GM18873 (cell line): ENCODE measurements around the gene ACOT7.
"Not testable (repeated sequence)": the region's sequence is repeated elsewhere in the genome, so short reads cannot be mapped to it uniquely, and the experiment has no call there.

ENCODE experiments used
- ATAC-seq: cut with Tn5 transposase; IDR thresholded peaks from one replicate; pipeline ENCODE4 v1.9.1; 2021; ENCODE audit warnings: mild to moderate bottlenecking, moderate library complexity, moderate number of reproducible peaks; ENCODE audit not compliant: unreplicated experiment, low FRiP score

The ACOT7 gene

GRCh38 chr1:6401673-6402072, 8.1 kb upstream of the ACOT7 start:
- no peak for ATAC-seq

GRCh38 chr1:6399294-6399693, 5.7 kb upstream of the ACOT7 start:
- ATAC-seq, result no peak

- ATAC-seq, result no peak
Observed at GRCh38 chr1:6397844-6398441, 4.4 kb upstream of the ACOT7 start.

- no peak for ATAC-seq
Observed at GRCh38 chr1:6396998-6397397, 3.4 kb upstream of the ACOT7 start.

GRCh38 chr1:6395781-6396244, 2.2 kb upstream of the ACOT7 start:
- not testable (repeated sequence) for ATAC-seq

GRCh38 chr1:6395130-6395529, 1.6 kb upstream of the ACOT7 start:
- not testable (repeated sequence) for ATAC-seq

GRCh38 chr1:6392809-6393399, 663 bp downstream of the ACOT7 start:
- peak; percentile 56 for ATAC-seq

- ATAC-seq, result no peak
Observed at GRCh38 chr1:6391951-6392808, 1.4 kb downstream of the ACOT7 start.

- ATAC-seq, result no peak
Observed at GRCh38 chr1:6389971-6390370, 3.6 kb downstream of the ACOT7 start.

GRCh38 chr1:6386371-6386949, 7.1 kb downstream of the ACOT7 start:
- no peak for ATAC-seq

GRCh38 chr1:6385488-6386191, 7.9 kb downstream of the ACOT7 start:
- no peak for ATAC-seq

- ATAC-seq, result no peak
Observed at GRCh38 chr1:6384962-6385361, 8.6 kb downstream of the ACOT7 start.

- no peak for ATAC-seq
Observed at GRCh38 chr1:6384135-6384534, 9.4 kb downstream of the ACOT7 start.

GRCh38 chr1:6380037-6380436, 13.5 kb downstream of the ACOT7 start:
- ATAC-seq, result no peak

- no peak for ATAC-seq
Observed at GRCh38 chr1:6378096-6378746, 15.3 kb downstream of the ACOT7 start.

- ATAC-seq, result no peak
Observed at GRCh38 chr1:6373961-6374720, 19.4 kb downstream of the ACOT7 start.

GRCh38 chr1:6372236-6372635, 21.3 kb downstream of the ACOT7 start:
- not testable (repeated sequence) for ATAC-seq

- ATAC-seq, result no peak
Observed at GRCh38 chr1:6370006-6370405, 23.6 kb downstream of the ACOT7 start.

GRCh38 chr1:6367381-6368012, 26.1 kb downstream of the ACOT7 start:
- no peak for ATAC-seq
